CD4-positive, alpha-beta memory T cell (primary cell): ENCODE data around the gene ZHX3. TPM values are rescaled to one million over a fixed set of nuclear protein-coding genes. Genes with fewer than 3 reads are reported as not detected.
"Not testable (repeated sequence)": the region's sequence is repeated elsewhere in the genome, so short reads cannot be mapped to it uniquely, and the experiment has no call there.

ENCODE experiments used
- CTCF ChIA-PET: fragments of 350-600 bp; sonication (Branson Sonifier 250); formaldehyde crosslinking; loops from one replicate; lab custom pipeline; 2021; ENCODE audit warnings: inconsistent platforms; ENCODE audit not compliant: partially characterized antibody; lab: Charles Lee
- POLR2A ChIA-PET: fragments of 350-600 bp; sonication (Branson Sonifier 250); formaldehyde crosslinking; loops from one replicate; lab custom pipeline; 2021; ENCODE audit not compliant: partially characterized antibody; lab: Charles Lee
- DNase-seq, 5 donors: peaks; one replicate each; pipeline versions ENCODE4 v3.0.0 to v3.0.0-alpha.2; 2020 to 2022; ENCODE audit warnings: mixed read lengths in 1 of 5
- H3K27ac ChIP-seq: one replicate; pipeline ENCODE4 v1.7.0; 2013; ENCODE audit warnings: low read depth, low read length
- H3K27me3 ChIP-seq: 2 replicates; pipeline ENCODE4 v1.7.0; 2013; ENCODE audit warnings: mild to moderate bottlenecking, low read length, moderate library complexity; ENCODE audit not compliant: insufficient read depth
- H3K36me3 ChIP-seq: 2 replicates; pipeline ENCODE4 v1.7.0; 2013; ENCODE audit warnings: mild to moderate bottlenecking, low read length, moderate library complexity; ENCODE audit not compliant: insufficient read depth
- H3K4me1 ChIP-seq: 2 replicates; pipeline ENCODE4 v1.7.0; 2013; ENCODE audit warnings: mild to moderate bottlenecking, low read length, moderate library complexity; ENCODE audit not compliant: insufficient read depth
- H3K4me3 ChIP-seq, 2 donors: one replicate each; pipeline ENCODE4 v1.7.0; 2013; ENCODE audit warnings: low read length in 2 of 2, mild to moderate bottlenecking in 1 of 2
- H3K9me3 ChIP-seq, 2 donors: one replicate each; pipeline ENCODE4 v1.7.0; 2013; ENCODE audit warnings: low read length in 2 of 2, control low read depth in 1 of 2; ENCODE audit not compliant: control insufficient read depth in 1 of 2
- H3K27ac Mint-ChIP-seq, 7 donors: one replicate each; pipeline ENCODE4 v1.8.0; 2020 to 2021; ENCODE audit warnings: mixed read lengths in 7 of 7, mild to moderate bottlenecking in 6 of 7, inconsistent platforms in 3 of 7, moderate library complexity in 3 of 7
- H3K27me3 Mint-ChIP-seq, 2 donors: one replicate each; pipeline ENCODE4 v1.8.0; 2020 to 2021; ENCODE audit warnings: mixed read lengths in 2 of 2
- H3K36me3 Mint-ChIP-seq, 2 donors: one replicate each; pipeline ENCODE4 v1.8.0; 2020 to 2021; ENCODE audit warnings: mixed read lengths in 2 of 2, inconsistent platforms in 1 of 2, mild to moderate bottlenecking in 1 of 2
- H3K4me1 Mint-ChIP-seq, 4 donors: one replicate each; pipeline ENCODE4 v1.8.0; 2020 to 2021; ENCODE audit warnings: mixed read lengths in 4 of 4, mild to moderate bottlenecking in 1 of 4
- H3K4me3 Mint-ChIP-seq, 8 donors: one replicate each; pipeline ENCODE4 v1.8.0; 2020 to 2021; ENCODE audit warnings: mixed read lengths in 8 of 8, mild to moderate bottlenecking in 7 of 8, moderate library complexity in 6 of 8, inconsistent platforms in 3 of 8
- H3K9me3 Mint-ChIP-seq, 8 donors: one replicate each; pipeline ENCODE4 v1.8.0; 2020 to 2021; ENCODE audit warnings: mixed read lengths in 8 of 8, mild to moderate bottlenecking in 5 of 8, inconsistent platforms in 3 of 8, moderate library complexity in 1 of 8
- intact Hi-C: fragments of 100-400 bp; cut with micrococcal nuclease; formaldehyde crosslinking; loops from one replicate; pipeline ENCODE4 v1.15.1; 2023
- polyA plus RNA-seq, 2 donors: library from polyadenylated mRNA; unstranded; fragments of 300-500 nt; fragmentation: Illumina TruSeq; gene quantifications; one replicate each; pipeline ENCODE4 v1.2.3, GENCODE V29; 2021
- total RNA-seq, 2 experiments: library from RNA; stranded (reverse); gene quantifications; one replicate each; pipeline ENCODE4 v1.2.3, GENCODE V29; 2021

The ZHX3 gene
- total and polyA plus RNA-seq, 4 experiments from 2014 or later: 2.4 to 6.3 (median 5.5) TPM

DNA sequence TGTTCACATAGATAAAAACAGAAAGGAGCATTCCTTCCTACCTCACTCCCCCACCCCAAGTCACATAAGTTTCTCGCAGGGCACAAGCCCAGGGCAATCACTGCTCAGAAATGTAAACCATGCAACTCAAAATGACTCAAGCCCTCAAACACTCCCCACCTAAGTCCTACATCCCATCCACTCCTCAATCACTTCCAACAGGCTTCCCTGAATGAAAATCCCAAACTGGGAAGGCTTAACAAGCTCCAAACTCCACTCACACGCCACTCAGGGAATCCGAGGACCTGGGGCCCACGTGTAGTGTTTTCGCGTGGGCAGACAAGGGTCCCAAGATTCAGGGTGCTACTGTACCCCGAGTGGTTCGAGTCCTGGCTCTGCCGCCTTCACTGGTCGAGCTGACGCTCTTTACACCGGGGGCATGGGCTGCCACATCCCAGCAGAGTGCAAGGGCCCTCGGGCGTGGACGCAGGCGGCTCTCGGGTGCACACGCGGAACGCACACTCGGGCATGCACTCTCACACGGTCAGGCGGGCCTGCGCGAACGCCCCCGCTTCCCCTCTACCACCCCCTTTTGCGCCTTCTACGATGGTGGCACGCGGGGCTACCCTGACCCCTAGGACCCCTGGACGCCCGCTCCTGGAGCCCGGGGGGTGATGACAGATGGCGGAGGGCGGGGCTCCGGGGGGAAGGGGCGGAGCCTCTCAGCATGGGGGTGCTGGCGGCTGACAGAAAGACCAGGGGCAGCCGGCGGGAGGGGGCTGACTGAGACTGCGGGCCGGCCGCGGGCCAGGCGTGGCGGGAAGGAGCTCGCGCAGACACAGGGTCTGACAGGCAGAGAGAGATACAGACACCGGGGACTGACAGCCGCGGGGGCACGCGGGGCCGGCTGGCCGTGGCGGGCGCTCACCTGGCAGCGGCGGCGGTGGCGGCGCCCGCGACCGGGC lies 657 bp downstream of the ZHX3 start:
- no peaks in the 10 kb centered on the region for H3K9me3 Mint-ChIP-seq
- peak in 3 of 5 donors; percentile 50 to 76 (median 67) for DNase-seq
- peak overlapping the region; percentile 21 to 74 for H3K4me3 ChIP-seq
- H3K4me1 ChIP-seq: peaks cover 16% of the 10 kb centered on the region
- no peaks in the 10 kb centered on the region for H3K36me3 Mint-ChIP-seq
- H3K27me3 Mint-ChIP-seq: no peaks in the 10 kb centered on the region
- H3K36me3 ChIP-seq: no peaks in the 10 kb centered on the region
- POLR2A ChIA-PET: interaction anchor here (0.6 to 1.8 kb wide), 5 partner anchors 9 to 179 kb away, joined by 3 to 10 read pairs (median 3); partner anchors contain the start of gene PLCG1
- H3K27ac ChIP-seq: peak overlapping the region; percentile 48
- no peaks in the 10 kb centered on the region for H3K9me3 ChIP-seq
- H3K4me3 Mint-ChIP-seq: peak overlapping the region; percentile 85 to 90 (median 87)
- H3K27me3 ChIP-seq: no peaks in the 10 kb centered on the region
- H3K4me1 Mint-ChIP-seq: peaks cover 7 to 27% (median 18%) of the 10 kb centered on the region in 4 donors
- H3K27ac Mint-ChIP-seq: peak overlapping the region; percentile 54 to 90 (median 78)
- CTCF ChIA-PET: interaction anchor here (0.8 to 2.0 kb wide), 3 partner anchors 22 to 182 kb away, joined by 3 to 10 read pairs (median 4); partner anchors contain the start of gene LPIN3
- intact Hi-C loops: loop anchor here (1.0 to 5.0 kb wide), 8 partner anchors 24 to 376 kb away; partner anchors contain the start of genes CHD6, LPIN3, PLCG1 and TOP1

DNA sequence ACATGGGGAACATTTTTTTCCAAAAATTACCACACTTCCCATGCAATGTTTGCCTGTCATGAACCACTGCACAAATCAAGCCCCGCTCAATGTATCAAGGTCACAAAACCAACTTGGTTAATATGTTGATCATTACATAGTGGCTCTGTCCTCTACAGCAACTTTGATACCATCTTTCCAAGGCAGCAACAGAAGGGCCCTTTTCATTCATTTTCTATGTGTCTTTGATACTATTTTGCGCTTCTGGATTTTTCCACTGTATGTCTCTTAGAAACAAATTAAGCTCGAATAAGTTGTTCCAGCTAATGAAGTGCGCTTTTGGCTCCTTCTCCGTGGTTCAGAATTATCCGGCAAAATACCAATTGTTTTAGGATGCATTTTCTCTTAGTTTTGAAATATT lies 1.5 kb downstream of the ZHX3 start:
- Histone ChIP-seq H3K9me3 (no peaks in the 10 kb centered on the region), H3K4me3 (no peak overlapping the region), H3K27ac (no peak overlapping the region), H3K27me3 (no peaks in the 10 kb centered on the region), H3K4me1 (peaks cover 16% of the 10 kb centered on the region), H3K36me3 (no peaks in the 10 kb centered on the region)
- H3K4me3 Mint-ChIP-seq: peak overlapping the region; percentile 85 to 90 (median 87)
- H3K4me1 Mint-ChIP-seq: peaks cover 7 to 27% (median 18%) of the 10 kb centered on the region in 4 donors
- peak overlapping the region in 3 of 7 donors; percentile 49 to 65 (median 56) for H3K27ac Mint-ChIP-seq
- intact Hi-C loops: loop anchor here (2.0 to 5.0 kb wide), 3 partner anchors 25 to 303 kb away; partner anchors contain the start of genes CHD6 and LPIN3
- CTCF ChIA-PET: interaction anchor here (1.2 to 2.0 kb wide), 3 partner anchors 23 to 181 kb away, joined by 4 to 10 read pairs (median 6); partner anchors contain the start of gene LPIN3
- H3K9me3 Mint-ChIP-seq: no peaks in the 10 kb centered on the region
- H3K36me3 Mint-ChIP-seq: no peaks in the 10 kb centered on the region
- POLR2A ChIA-PET: interaction anchor here (1.1 to 1.8 kb wide), 2 partner anchors 14 to 178 kb away, joined by 3 to 10 read pairs; partner anchors contain the start of gene PLCG1
- no peaks in the 10 kb centered on the region for H3K27me3 Mint-ChIP-seq
- no peak for DNase-seq

DNA sequence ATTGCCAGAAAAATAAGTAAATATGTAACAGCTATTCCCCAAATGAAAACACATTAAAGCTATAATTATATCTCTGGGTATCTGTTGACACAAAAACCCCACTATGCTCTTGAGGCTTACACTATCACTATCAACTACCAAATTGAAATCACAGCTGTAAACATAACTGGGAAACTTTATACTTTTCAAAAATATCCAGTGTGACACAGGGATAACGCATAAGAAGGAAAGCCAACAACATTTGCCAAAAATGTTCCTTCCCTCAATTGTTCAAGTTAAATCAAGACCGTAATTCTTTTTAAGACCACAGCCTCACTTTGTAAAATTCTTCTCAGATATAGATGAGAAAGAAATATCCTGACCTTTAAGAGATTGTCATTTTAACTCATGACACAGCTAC lies 3.1 kb downstream of the ZHX3 start:
- Mint-ChIP-seq H3K4me1 (peaks cover 7 to 24% (median 19%) of the 10 kb centered on the region in 4 donors), H3K4me3 (peak overlapping the region in 1 of 8 donors; percentile 69), H3K9me3 (no peaks in the 10 kb centered on the region), H3K27me3 (no peaks in the 10 kb centered on the region), H3K27ac (no peak overlapping the region), H3K36me3 (peaks cover 0 to 5% of the 10 kb centered on the region in 2 donors)
- no peak overlapping the region for H3K27ac ChIP-seq
- no peaks in the 10 kb centered on the region for H3K9me3 ChIP-seq
- peaks cover 16% of the 10 kb centered on the region for H3K4me1 ChIP-seq
- no peak for DNase-seq
- no peaks in the 10 kb centered on the region for H3K27me3 ChIP-seq
- H3K4me3 ChIP-seq: no peak overlapping the region
- CTCF ChIA-PET: interaction anchor here (1.2 to 1.9 kb wide), 4 partner anchors 26 to 346 kb away, joined by 3 to 6 read pairs (median 4); partner anchors contain the start of gene LPIN3
- POLR2A ChIA-PET: no interaction called here
- intact Hi-C loops: no loop called here
- no peaks in the 10 kb centered on the region for H3K36me3 ChIP-seq

DNA sequence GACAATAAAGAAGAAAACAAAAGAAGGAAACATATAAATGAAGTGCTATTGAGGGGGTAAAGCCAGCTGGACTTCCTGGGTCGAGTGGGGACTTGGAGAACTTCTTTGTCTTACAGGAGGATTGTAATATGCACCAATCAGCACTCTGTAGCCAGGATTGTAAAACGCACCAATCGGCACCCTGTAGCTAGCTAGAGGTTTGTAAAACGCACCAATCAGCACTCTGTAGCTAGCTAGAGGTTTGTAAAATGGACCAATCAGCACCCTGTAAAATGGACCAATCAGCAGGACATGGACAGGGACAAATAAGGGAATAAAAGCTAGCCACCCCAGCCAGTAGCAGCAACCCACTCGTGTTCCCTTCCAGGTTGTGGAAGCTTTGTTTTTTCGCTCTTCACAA lies 5.5 kb downstream of the ZHX3 start:
- H3K36me3 Mint-ChIP-seq, H3K36me3 ChIP-seq, H3K9me3 ChIP-seq, H3K27ac ChIP-seq, H3K27me3 ChIP-seq, H3K4me3 ChIP-seq, H3K27me3 Mint-ChIP-seq, intact Hi-C loops, H3K27ac Mint-ChIP-seq, H3K4me3 Mint-ChIP-seq, DNase-seq, POLR2A ChIA-PET, H3K9me3 Mint-ChIP-seq: not testable (repeated sequence)
- H3K4me1 Mint-ChIP-seq: peaks cover 7 to 12% (median 11%) of the 10 kb centered on the region in 4 donors
- CTCF ChIA-PET: interaction anchor here (1.6 to 2.3 kb wide), 3 partner anchors 9 to 177 kb away, joined by 3 to 9 read pairs (median 4); no protein-coding TSS in a partner anchor
- peaks cover 10% of the 10 kb centered on the region for H3K4me1 ChIP-seq

DNA sequence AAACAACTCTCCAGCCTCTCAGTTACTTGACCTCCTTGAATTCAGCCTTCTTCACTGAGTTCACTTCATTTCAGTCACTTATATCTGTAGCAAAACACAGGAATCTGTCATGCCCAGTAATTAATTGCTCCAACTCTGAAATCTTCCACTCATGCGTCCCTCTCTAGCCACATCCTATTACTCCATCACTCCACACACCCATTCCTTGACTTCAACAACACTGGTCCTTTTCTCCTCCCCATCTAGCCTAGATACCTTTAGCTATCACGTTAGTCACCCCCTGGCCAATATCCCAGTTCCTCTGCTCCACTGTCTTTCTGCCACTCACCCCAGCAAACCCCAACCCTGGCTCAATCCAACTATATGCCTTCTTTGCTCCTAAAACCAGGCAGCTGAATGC lies 7.7 kb downstream of the ZHX3 start:
- ChIA-PET POLR2A (no interaction called here), CTCF (interaction anchor here (0.8 kb wide), 1 partner anchor 137 kb away, joined by 4 read pairs; no protein-coding TSS in a partner anchor)
- no peaks in the 10 kb centered on the region for H3K9me3 Mint-ChIP-seq
- no peak overlapping the region for H3K27ac Mint-ChIP-seq
- peaks cover 0 to 2% (median under 1%) of the 10 kb centered on the region in 4 donors for H3K4me1 Mint-ChIP-seq
- H3K27me3 Mint-ChIP-seq: no peaks in the 10 kb centered on the region
- H3K36me3 Mint-ChIP-seq: peaks cover 0 to 5% of the 10 kb centered on the region in 2 donors
- H3K27ac ChIP-seq: no peak overlapping the region
- no peaks in the 10 kb centered on the region for H3K4me1 ChIP-seq
- intact Hi-C loops: no loop called here
- H3K4me3 Mint-ChIP-seq: no peak overlapping the region
- no peak for DNase-seq
- no peaks in the 10 kb centered on the region for H3K27me3 ChIP-seq
- no peaks in the 10 kb centered on the region for H3K36me3 ChIP-seq
- no peak overlapping the region for H3K4me3 ChIP-seq
- no peaks in the 10 kb centered on the region for H3K9me3 ChIP-seq

DNA sequence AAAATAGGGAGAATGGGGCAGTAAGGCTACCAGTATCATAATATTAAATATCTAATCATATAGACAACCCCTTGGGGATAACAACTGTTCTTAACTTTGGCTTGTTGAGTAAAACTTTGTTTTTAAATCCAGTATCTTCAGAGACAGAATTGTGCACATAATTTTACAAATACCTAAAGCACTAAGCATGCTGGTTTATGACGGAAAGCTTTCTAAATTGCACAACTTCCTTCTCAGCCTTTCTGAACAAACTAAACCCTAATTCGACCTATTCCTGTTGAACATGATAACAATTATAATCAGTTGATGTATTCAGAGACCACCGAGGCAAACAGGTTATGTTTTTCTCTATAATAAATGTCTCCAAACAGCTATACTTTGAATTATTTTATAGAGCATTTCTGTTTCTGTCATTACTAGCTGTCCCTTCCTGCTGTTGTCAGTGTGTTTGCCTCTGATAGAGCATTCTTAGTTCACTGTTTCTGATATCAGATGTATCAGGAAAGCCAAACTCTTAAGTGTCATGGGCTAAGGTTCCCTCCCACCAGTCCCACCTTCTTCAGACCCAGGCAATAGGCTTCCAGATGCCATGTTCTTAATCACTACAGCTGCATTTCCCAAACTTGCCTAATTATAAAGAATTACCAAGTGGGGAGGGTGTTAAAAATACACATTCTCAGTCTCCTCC lies 8.7 kb downstream of the ZHX3 start:
- peaks cover 0 to 2% (median 0%) of the 10 kb centered on the region in 4 donors for H3K4me1 Mint-ChIP-seq
- Histone ChIP-seq H3K27me3 (no peaks in the 10 kb centered on the region), H3K36me3 (no peaks in the 10 kb centered on the region), H3K4me1 (no peaks in the 10 kb centered on the region), H3K4me3 (no peak overlapping the region), H3K9me3 (no peaks in the 10 kb centered on the region), H3K27ac (no peak overlapping the region)
- no peak overlapping the region for H3K4me3 Mint-ChIP-seq
- no peaks in the 10 kb centered on the region for H3K27me3 Mint-ChIP-seq
- ChIA-PET POLR2A (no interaction called here), CTCF (no interaction called here)
- no peak for DNase-seq
- H3K9me3 Mint-ChIP-seq: no peaks in the 10 kb centered on the region
- H3K27ac Mint-ChIP-seq: no peak overlapping the region
- H3K36me3 Mint-ChIP-seq: peaks cover 0 to 5% of the 10 kb centered on the region in 2 donors
- intact Hi-C loops: no loop called here
